Panc1 (cell line): ENCODE results near the gene BRI3BP. TPM values are rescaled to one million over a fixed set of nuclear protein-coding genes. Genes with fewer than 3 reads are reported as not detected.

Experiments
- ATAC-seq: fragments of 200-7000 bp; cut with Tn5 transposase; 2 replicates; pipeline ENCODE4 v1.9.1; 2020; ENCODE audit warnings: mild to moderate bottlenecking, moderate library complexity
- BruUV-seq: library from RNA; stranded (reverse); fragments of 400-500 nt; replicated peaks from 2 replicates; lab custom pipeline; 2021; lab: Mats Ljungman, UMichigan
- CTCF ChIA-PET: fragments of 300-600 bp; sonication (Branson Sonifier 250); formaldehyde crosslinking; loops from one replicate; lab custom pipeline; 2022; ENCODE audit warnings: antibody characterized with exemption; lab: Charles Lee
- POLR2A ChIA-PET: fragments of 300-600 bp; sonication (Branson Sonifier 250); formaldehyde crosslinking; loops from one replicate; lab custom pipeline; 2022; ENCODE audit warnings: antibody characterized with exemption; lab: Charles Lee
- DNase-seq: peaks from one replicate; pipeline ENCODE4 v3.0.0-alpha.2; 2010; ENCODE audit warnings: low read depth, low spot score
- H3K27ac ChIP-seq: 2 replicates; pipeline ENCODE4 v1.5.1; 2011; ENCODE audit warnings: mild to moderate bottlenecking, low read length, inconsistent platforms
- H3K27me3 ChIP-seq: fragments of 200-500 bp; sonication (Bioruptor generic); 2 replicates; pipeline ENCODE4 v1.6.0; 2014; ENCODE audit warnings: low read length, inconsistent platforms; ENCODE audit not compliant: control insufficient read depth, insufficient read depth
- H3K36me3 ChIP-seq: fragments of 200-500 bp; sonication (Bioruptor generic); 2 replicates; pipeline ENCODE4 v1.5.1; 2014; ENCODE audit warnings: inconsistent platforms, mild to moderate bottlenecking, low read length, moderate library complexity; ENCODE audit not compliant: control insufficient read depth, insufficient read depth
- H3K4me1 ChIP-seq: 2 replicates; pipeline ENCODE4 v1.5.1; 2011; ENCODE audit warnings: inconsistent platforms, mild to moderate bottlenecking, low read length, moderate library complexity; ENCODE audit not compliant: control insufficient read depth, insufficient read depth
- H3K4me3 ChIP-seq, 2 experiments: 2 replicates each; pipeline ENCODE4 v1.5.1; 2011 to 2012; ENCODE audit warnings: low read depth in 2 of 2, low read length in 2 of 2, mild to moderate bottlenecking in 2 of 2, inconsistent platforms in 1 of 2, moderate library complexity in 1 of 2
- H3K9me3 ChIP-seq: fragments of 200-500 bp; sonication (Bioruptor generic); 2 replicates; pipeline ENCODE4 v1.5.1; 2014; ENCODE audit warnings: low read depth, mild to moderate bottlenecking, inconsistent platforms, low read length, moderate library complexity; ENCODE audit not compliant: control insufficient read depth, insufficient read depth
- POLR2AphosphoS5 ChIP-seq: IDR thresholded peaks from 2 replicates; pipeline ENCODE4 v1.6.1; 2012; ENCODE audit warnings: mild to moderate bottlenecking, low read depth, low read length, moderate library complexity
- REST ChIP-seq, 2 experiments: IDR thresholded peaks; 2 replicates each; pipeline ENCODE4 v1.6.1; 2011 to 2012; ENCODE audit warnings: low read depth in 2 of 2, control low read depth in 1 of 2, low read length in 1 of 2, mild to moderate bottlenecking in 1 of 2, moderate library complexity in 1 of 2; ENCODE audit not compliant: insufficient read depth in 1 of 2
- SIN3A ChIP-seq: IDR thresholded peaks from 2 replicates; pipeline ENCODE4 v1.6.1; 2012; ENCODE audit warnings: low read depth, mild to moderate bottlenecking, low read length, moderate library complexity, borderline replicate concordance; ENCODE audit not compliant: insufficient read depth
- TCF7L2 ChIP-seq: IDR thresholded peaks from 2 replicates; pipeline ENCODE4 v1.6.1; 2011; ENCODE audit warnings: mild to moderate bottlenecking, low read depth, low read length, inconsistent platforms
- in situ Hi-C: cut with HindIII; loops from 2 replicates; pipeline ENCODE4 v1.10.0; 2016; ENCODE audit warnings: low sequenced_read_pairs, low pct_unique_long_range_greater_than_20kb
- intact Hi-C: fragments of 100-400 bp; cut with micrococcal nuclease; formaldehyde crosslinking; loops from one replicate; pipeline ENCODE4 v1.10.0; 2022; ENCODE audit not compliant: unreplicated experiment
- total RNA-seq: library from RNA; stranded (reverse); gene quantifications from one replicate; pipeline ENCODE4 v1.2.1, GENCODE V29; 2021; ENCODE audit not compliant: unreplicated experiment
- TF ChIP-seq, protein P1 (sequence below): fragments of 450-650 bp; IDR thresholded peaks from 2 replicates; pipeline ENCODE4 v1.5.1; 2017; ENCODE audit warnings: mild to moderate bottlenecking

Gene BRI3BP
- total RNA-seq, 1 experiment from 2014 or later: 35.1 TPM

DNA sequence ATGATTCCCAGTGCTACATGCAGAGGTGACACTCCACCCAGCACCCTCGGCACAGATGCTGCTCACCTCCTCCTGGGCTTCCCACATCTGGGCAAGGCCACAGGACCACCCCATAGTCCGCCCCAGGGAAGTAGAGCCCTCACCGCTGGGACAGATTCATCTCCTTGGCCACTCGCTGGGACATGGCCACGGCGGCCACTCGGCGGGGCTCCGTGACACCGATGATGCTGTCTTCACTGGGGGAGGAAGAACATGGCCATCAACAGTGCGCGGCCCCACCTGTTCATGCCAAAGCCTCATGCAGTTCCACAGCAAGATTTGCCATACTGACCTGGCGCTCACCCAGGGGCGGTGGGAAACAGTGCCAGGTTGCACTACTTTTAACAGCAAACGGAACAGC, 18.2 kb upstream of the BRI3BP start:
- Histone ChIP-seq H3K9me3 (no peaks in the 10 kb centered on the region), H3K4me3 (no peak overlapping the region), H3K27me3 (no peaks in the 10 kb centered on the region), H3K36me3 (peaks cover 22% of the 10 kb centered on the region), H3K27ac (no peak overlapping the region), H3K4me1 (no peaks in the 10 kb centered on the region)
- no TSS peak for BruUV-seq
- ChIA-PET POLR2A (interaction anchor here (0.7 kb wide), 1 partner anchor 58 kb away, joined by 8 read pairs; no protein-coding TSS in a partner anchor), CTCF (no interaction called here)
- intact Hi-C loops (no loop called here), in situ Hi-C loops (no loop called here)
- no peak for ATAC-seq
- TF ChIP-seq POLR2AphosphoS5 (no peak), SIN3A (no peak), TCF7L2 (no peak), REST (IDR thresholded peaks at IDR 0.05; ENCODE audit: insufficient read depth in 1 of 2, low read depth in 2 of 2, low read length in 1 of 2) (no peak)
- TF ChIP-seq, protein P1, sequence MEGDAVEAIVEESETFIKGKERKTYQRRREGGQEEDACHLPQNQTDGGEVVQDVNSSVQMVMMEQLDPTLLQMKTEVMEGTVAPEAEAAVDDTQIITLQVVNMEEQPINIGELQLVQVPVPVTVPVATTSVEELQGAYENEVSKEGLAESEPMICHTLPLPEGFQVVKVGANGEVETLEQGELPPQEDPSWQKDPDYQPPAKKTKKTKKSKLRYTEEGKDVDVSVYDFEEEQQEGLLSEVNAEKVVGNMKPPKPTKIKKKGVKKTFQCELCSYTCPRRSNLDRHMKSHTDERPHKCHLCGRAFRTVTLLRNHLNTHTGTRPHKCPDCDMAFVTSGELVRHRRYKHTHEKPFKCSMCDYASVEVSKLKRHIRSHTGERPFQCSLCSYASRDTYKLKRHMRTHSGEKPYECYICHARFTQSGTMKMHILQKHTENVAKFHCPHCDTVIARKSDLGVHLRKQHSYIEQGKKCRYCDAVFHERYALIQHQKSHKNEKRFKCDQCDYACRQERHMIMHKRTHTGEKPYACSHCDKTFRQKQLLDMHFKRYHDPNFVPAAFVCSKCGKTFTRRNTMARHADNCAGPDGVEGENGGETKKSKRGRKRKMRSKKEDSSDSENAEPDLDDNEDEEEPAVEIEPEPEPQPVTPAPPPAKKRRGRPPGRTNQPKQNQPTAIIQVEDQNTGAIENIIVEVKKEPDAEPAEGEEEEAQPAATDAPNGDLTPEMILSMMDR: no peak
- no peak for DNase-seq

DNA sequence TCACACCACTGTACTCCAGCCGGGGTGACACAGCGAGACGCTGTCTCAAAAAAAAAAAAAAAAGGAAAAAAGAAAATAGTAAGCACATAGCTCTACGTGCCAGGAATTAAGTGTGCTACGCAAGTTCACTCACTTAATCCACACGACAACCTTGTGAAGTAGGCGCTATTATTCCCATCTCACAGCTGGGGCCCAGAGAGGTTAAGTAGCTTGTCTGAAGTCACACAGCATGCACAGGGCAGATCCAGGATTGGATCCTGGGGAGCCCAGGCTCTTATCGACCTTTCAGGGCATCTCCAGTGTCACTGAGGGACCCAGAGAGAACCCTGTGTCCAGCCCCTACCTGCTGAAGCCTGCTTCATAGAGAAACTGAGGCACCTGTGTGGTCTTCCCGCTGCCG, 16.4 kb upstream of the BRI3BP start:
- H3K4me3 ChIP-seq: no peak overlapping the region
- no TSS peak for BruUV-seq
- POLR2A ChIA-PET: interaction anchor here (0.7 kb wide), 1 partner anchor 32 kb away, joined by 5 read pairs; no protein-coding TSS in a partner anchor
- no peak for TF ChIP-seq TCF7L2
- no peak for TF ChIP-seq REST (IDR thresholded peaks at IDR 0.05; ENCODE audit: insufficient read depth in 1 of 2, low read depth in 2 of 2, low read length in 1 of 2)
- TF ChIP-seq POLR2AphosphoS5: no peak
- TF ChIP-seq SIN3A: no peak
- TF ChIP-seq, protein P1: no peak
- no peak for DNase-seq
- H3K9me3 ChIP-seq: no peaks in the 10 kb centered on the region
- H3K36me3 ChIP-seq: peaks cover 16% of the 10 kb centered on the region
- CTCF ChIA-PET: no interaction called here
- H3K27ac ChIP-seq: no peak overlapping the region
- H3K27me3 ChIP-seq: no peaks in the 10 kb centered on the region
- no peaks in the 10 kb centered on the region for H3K4me1 ChIP-seq
- in situ Hi-C loops (no loop called here), intact Hi-C loops (no loop called here)
- ATAC-seq: no peak
